HepG2 (cell line): ENCODE results near the gene ACAP3. TPM values are rescaled to one million over a fixed set of nuclear protein-coding genes. Genes with fewer than 3 reads are reported as not detected.
A peak's percentile ranks its signal among the peaks of the same experiment; 100 is the strongest.

Experiments
- ATAC-seq: fragments of 200-7000 bp; cut with Tn5 transposase; 3 replicates; pipeline ENCODE4 v1.9.1; 2020; ENCODE audit warnings: mild to moderate bottlenecking, moderate library complexity
- BruUV-seq: library from RNA; stranded (reverse); fragments of 400-500 nt; replicated peaks from 2 replicates; lab custom pipeline; 2021; lab: Mats Ljungman, UMichigan
- CTCF ChIA-PET: fragments of 300-600 bp; formaldehyde crosslinking; extraction: SDS; loops from one replicate; lab custom pipeline; 2021; ENCODE audit warnings: low total read pairs, inconsistent platforms, low intra/inter-chr PET ratio; lab: Yijun Ruan, JAX
- POLR2A ChIA-PET: fragments of 350-600 bp; sonication (Branson Sonifier 250); formaldehyde crosslinking; loops from one replicate; lab custom pipeline; 2020; ENCODE audit warnings: antibody characterized with exemption, inconsistent platforms; lab: Yijun Ruan, JAX
- DNase-seq: peaks from one replicate; pipeline ENCODE4 v3.0.0-alpha.2; 2015; ENCODE audit warnings: low spot score
- FAIRE-seq: peaks from 3 replicates; lab custom pipeline; 2011; peaks lifted over from hg19 to GRCh38; lab: Jason Lieb, UNC
- H2AFZ ChIP-seq: one replicate; pipeline ENCODE4 v1.6.1; 2011; ENCODE audit warnings: low read length, inconsistent platforms
- H3K27ac ChIP-seq: fragments of 300-600 bp; 3 replicates; pipeline ENCODE4 v1.8.0; 2011; ENCODE audit warnings: mixed run types, mild to moderate bottlenecking, mixed read lengths, low read length, inconsistent platforms; ENCODE audit not compliant: insufficient read depth; ENCODE audit errors: extremely low read length
- H3K27me3 ChIP-seq, 2 experiments: fragments of 200-600 bp in 1 of 2; 2 replicates in 1 of 2; 3 replicates in 1 of 2; pipeline versions ENCODE4 v1.6.0 to v1.8.0; 2011; ENCODE audit warnings: low read length in 2 of 2, mild to moderate bottlenecking in 2 of 2, moderate library complexity in 2 of 2, inconsistent platforms in 1 of 2; ENCODE audit not compliant: insufficient read depth in 2 of 2, control insufficient read depth in 1 of 2
- H3K36me3 ChIP-seq, 2 experiments: fragments of 200-600 bp in 1 of 2; replicated peaks in 1 of 2; 2 replicates in 1 of 2; 3 replicates in 1 of 2; pipeline versions ENCODE4 v1.5.1 to v1.8.0; 2011; ENCODE audit warnings: low read length in 2 of 2, inconsistent platforms in 1 of 2; ENCODE audit not compliant: insufficient read depth in 2 of 2, control insufficient read depth in 1 of 2
- H3K4me1 ChIP-seq: 2 replicates; pipeline ENCODE4 v1.5.1; 2012; ENCODE audit warnings: low read length, inconsistent platforms; ENCODE audit not compliant: insufficient read depth
- H3K4me2 ChIP-seq: 2 replicates; pipeline ENCODE4 v1.6.0; 2011; ENCODE audit warnings: low read depth, low read length, inconsistent platforms
- H3K4me3 ChIP-seq, 3 experiments: fragments of 200-600 bp in 1 of 3; sonication (generic), shearing (Covaris generic) in 1 of 3; replicated peaks in 1 of 3; 2 replicates each; pipeline ENCODE4 v1.5.1; 2011 to 2016; ENCODE audit warnings: low read length in 3 of 3, inconsistent platforms in 2 of 3, low read depth in 2 of 3, mild to moderate bottlenecking in 2 of 3, control low read depth in 1 of 3, mixed read lengths in 1 of 3; ENCODE audit not compliant: insufficient read depth in 1 of 3
- H3K79me2 ChIP-seq: one replicate; pipeline ENCODE4 v1.6.1; 2011; ENCODE audit warnings: low read length, inconsistent platforms; ENCODE audit not compliant: insufficient read depth
- H3K9ac ChIP-seq: 2 replicates; pipeline ENCODE4 v1.6.0; 2011; ENCODE audit warnings: mild to moderate bottlenecking, low read depth, low read length, inconsistent platforms; ENCODE audit not compliant: insufficient read depth
- H3K9me3 ChIP-seq: 2 replicates; pipeline ENCODE4 v1.5.1; 2012; ENCODE audit warnings: mild to moderate bottlenecking, low read length
- H4K20me1 ChIP-seq: 2 replicates; pipeline ENCODE4 v1.6.0; 2011; ENCODE audit warnings: inconsistent platforms, mild to moderate bottlenecking, low read length, moderate library complexity; ENCODE audit not compliant: insufficient read depth
- CC2D1A ChIP-seq: sonication (generic); formaldehyde crosslinking; IDR thresholded peaks from 2 replicates; pipeline ENCODE4 v1.8.1; 2023; ENCODE audit warnings: mild to moderate bottlenecking, missing genetic modification reagents
- CENPT ChIP-seq: sonication (generic); formaldehyde crosslinking; IDR thresholded peaks from 2 replicates; pipeline ENCODE4 v1.8.0; 2022; ENCODE audit warnings: low read depth, mild to moderate bottlenecking, moderate library complexity, missing genetic modification reagents
- HNRNPL ChIP-seq: fragments of 200-400 bp; formaldehyde crosslinking; IDR thresholded peaks from 2 replicates; pipeline ENCODE4 v1.6.1; 2017; ENCODE audit warnings: mild to moderate bottlenecking, low read depth, low read length
- PHF8 ChIP-seq: sonication (generic); formaldehyde crosslinking; IDR thresholded peaks from 2 replicates; pipeline ENCODE4 v1.5.0; 2020; ENCODE audit warnings: missing genetic modification reagents
- POLR2AphosphoS2 ChIP-seq: IDR thresholded peaks from 2 replicates; pipeline ENCODE4 v1.6.1; 2011; ENCODE audit warnings: low read depth, low read length, improper control_type of control experiment
- SAP130 ChIP-seq: IDR thresholded peaks from 2 replicates; pipeline ENCODE4 v1.6.1; 2016; ENCODE audit warnings: low read depth
- ZBTB33 ChIP-seq: sonication (generic); formaldehyde crosslinking; IDR thresholded peaks from 2 replicates; pipeline ENCODE4 v1.4.0; 2020; ENCODE audit warnings: missing genetic modification reagents
- ZBTB38 ChIP-seq: sonication (generic); formaldehyde crosslinking; IDR thresholded peaks from 2 replicates; pipeline ENCODE4 v1.5.1; 2020; ENCODE audit warnings: mild to moderate bottlenecking, missing genetic modification reagents
- ZNF317 ChIP-seq: sonication (generic); formaldehyde crosslinking; IDR thresholded peaks from 2 replicates; pipeline ENCODE4 v1.5.0; 2020; ENCODE audit warnings: mild to moderate bottlenecking, missing genetic modification reagents
- ZNF788 ChIP-seq: sonication (generic); formaldehyde crosslinking; IDR thresholded peaks from 2 replicates; pipeline ENCODE4 v1.5.0; 2020; ENCODE audit warnings: mild to moderate bottlenecking, missing genetic modification reagents, borderline replicate concordance
- WGBS: methylation state at CpG from one replicate; pipeline ENCODE4 v1.1.6; 2017; ENCODE audit warnings: low lambda C conversion rate; 5-methylcytosine and 5-hydroxymethylcytosine counted together
- in situ Hi-C: cut with HindIII; loops from 2 replicates; pipeline ENCODE4 v1.10.0; 2017; ENCODE audit warnings: low pct_unique_long_range_greater_than_20kb; ENCODE audit not compliant: extremely low pct_ligation_motif_present
- intact Hi-C: fragments of 100-400 bp; cut with micrococcal nuclease; formaldehyde crosslinking; loops from one replicate; pipeline ENCODE4 v1.10.0; 2022; ENCODE audit not compliant: unreplicated experiment
- polyA plus RNA-seq, 8 experiments: library from polyadenylated mRNA; depleted of rRNA in 3 of 8; stranded (reverse) in 7 of 8; unstranded in 1 of 8; fragments of >200 nt; fragmentation: Illumina TruSeq in 4 of 8; extraction: Trizol in 4 of 8; gene quantifications; 2 replicates each; pipeline versions ENCODE4 v1.2.1 to v1.2.3, GENCODE V29; 2011 to 2016; ENCODE audit warnings: low read depth in 4 of 8, missing spikeins in 1 of 8, mixed read lengths in 1 of 8; ENCODE audit not compliant: insufficient read depth in 1 of 8
- total RNA-seq, 5 experiments: library from RNA; depleted of rRNA; stranded (reverse); fragments of >200 nt; fragmentation: Illumina TruSeq; extraction: Trizol; gene quantifications; 2 replicates each; pipeline ENCODE4 v1.2.3, GENCODE V29; 2016; ENCODE audit warnings: low read depth in 1 of 5

Gene ACAP3
- total and polyA plus RNA-seq, 2 of the 13 experiments (the other 11 are each of a cell fraction or from before 2014, with no cell fraction given): 29.4 to 50.8 TPM

DNA sequence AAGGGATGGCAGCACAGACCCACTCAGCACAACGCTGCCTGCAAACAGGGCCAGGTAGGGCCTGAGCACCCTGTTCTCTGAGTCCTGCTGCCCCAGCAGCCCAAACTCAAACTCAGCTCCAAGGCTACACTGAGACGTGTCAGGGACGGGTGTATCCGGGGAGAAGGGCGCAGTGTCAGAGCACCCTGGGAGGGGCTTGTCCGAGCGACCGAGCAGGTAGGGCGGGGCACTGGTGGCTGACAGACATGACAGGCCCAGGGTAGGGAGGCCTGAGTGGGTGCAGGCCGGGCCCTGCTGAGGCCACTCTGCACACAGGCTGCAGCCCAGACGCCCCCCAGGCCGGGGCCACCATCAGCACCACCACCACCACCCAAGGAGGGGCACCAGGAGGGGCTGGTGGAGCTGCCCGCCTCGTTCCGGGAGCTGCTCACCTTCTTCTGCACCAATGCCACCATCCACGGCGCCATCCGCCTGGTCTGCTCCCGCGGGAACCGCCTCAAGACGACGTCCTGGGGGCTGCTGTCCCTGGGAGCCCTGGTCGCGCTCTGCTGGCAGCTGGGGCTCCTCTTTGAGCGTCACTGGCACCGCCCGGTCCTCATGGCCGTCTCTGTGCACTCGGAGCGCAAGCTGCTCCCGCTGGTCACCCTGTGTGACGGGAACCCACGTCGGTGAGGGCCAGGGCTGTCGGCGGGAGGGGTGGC is 22.0 kb downstream of the ACAP3 start:
- H3K9me3 ChIP-seq: no peaks in the 10 kb centered on the region
- no peak overlapping the region for H2AFZ ChIP-seq
- ChIA-PET CTCF (no interaction called here), POLR2A (no interaction called here)
- no peak overlapping the region for H3K27ac ChIP-seq
- H3K4me2 ChIP-seq: peak overlapping the region; percentile 58
- BruUV-seq: no TSS peak
- H3K79me2 ChIP-seq: no peaks in the 10 kb centered on the region
- FAIRE-seq: no peak
- WGBS: 22% methylated on average over 9 of the region's 37 CpGs
- no peak for ATAC-seq
- H3K9ac ChIP-seq: no peak overlapping the region
- no peak for DNase-seq
- H3K27me3 ChIP-seq: peaks cover 0 to 2% of the 10 kb centered on the region in 2 experiments; a peak in 1 of 5 replicates
- in situ Hi-C loops: no loop called here
- H3K4me3 ChIP-seq: peak overlapping the region in 1 of 3 experiments; percentile 54; a peak in 1 of 6 replicates
- H3K36me3 ChIP-seq: no peaks in the 10 kb centered on the region
- peaks cover 52% of the 10 kb centered on the region for H3K4me1 ChIP-seq
- no peaks in the 10 kb centered on the region for H4K20me1 ChIP-seq
- intact Hi-C loops: no loop called here
- peak; percentile 38; the same call in 1 of the 2 replicates for TF ChIP-seq ZBTB38
- peak; percentile 34; the same call in 1 of the 2 replicates for TF ChIP-seq CENPT (CRISPR knock-in tag)
- 0 out of 2 replicates have a peak, but pooled peaks have one; percentile 1 for TF ChIP-seq SAP130 (CRISPR knock-in tag)
- TF ChIP-seq PHF8 (CRISPR knock-in tag): 0 out of 2 replicates have a peak, but pooled peaks have one; percentile 11
- peak; percentile 77; the same call in 1 of the 2 replicates for TF ChIP-seq ZBTB33 (CRISPR knock-in tag)
- no peak for TF ChIP-seq CC2D1A (CRISPR knock-in tag)
- no peak for TF ChIP-seq ZNF317 (CRISPR knock-in tag)
- TF ChIP-seq POLR2AphosphoS2: no peak
- 0 out of 2 replicates have a peak, but pooled peaks have one; percentile 6 for TF ChIP-seq ZNF788
- peak; percentile 60; the same call in 1 of the 2 replicates for TF ChIP-seq HNRNPL
